Keratinocyte (primary cell): ENCODE results near the gene CLRN2. TPM values are rescaled to one million over a fixed set of nuclear protein-coding genes. Genes with fewer than 3 reads are reported as not detected.

Source experiments
- DNase-seq: peaks from one replicate; pipeline ENCODE4 v3.0.0-alpha.2; 2011; ENCODE audit warnings: low read depth, missing footprints, low spot score
- FAIRE-seq: peaks from 2 replicates; lab custom pipeline; 2011; peaks lifted over from hg19 to GRCh38; lab: Jason Lieb, UNC
- H2AFZ ChIP-seq: 2 replicates; pipeline ENCODE4 v1.6.0; 2012; ENCODE audit warnings: low read length, control low read depth, inconsistent platforms; ENCODE audit not compliant: control insufficient read depth
- H3K27ac ChIP-seq: 2 replicates; pipeline ENCODE4 v1.5.1; 2011; ENCODE audit warnings: low read length; ENCODE audit not compliant: control insufficient read depth, insufficient read depth
- H3K27me3 ChIP-seq: 3 replicates; pipeline ENCODE4 v1.6.0; 2011; ENCODE audit warnings: low read length; ENCODE audit not compliant: control insufficient read depth, insufficient read depth; ENCODE audit errors: extremely low read depth
- H3K36me3 ChIP-seq, 2 experiments: 2 replicates in 1 of 2; 3 replicates in 1 of 2; pipeline ENCODE4 v1.5.1; 2011; ENCODE audit warnings: low read length in 2 of 2, mild to moderate bottlenecking in 1 of 2; ENCODE audit not compliant: control insufficient read depth in 2 of 2, insufficient read depth in 2 of 2; ENCODE audit errors: extremely low read depth in 1 of 2
- H3K4me1 ChIP-seq: 3 replicates; pipeline ENCODE4 v1.5.1; 2011; ENCODE audit warnings: low read length; ENCODE audit not compliant: control insufficient read depth, insufficient read depth; ENCODE audit errors: extremely low read depth
- H3K4me2 ChIP-seq: 3 replicates; pipeline ENCODE4 v1.6.0; 2011; ENCODE audit warnings: low read depth, low read length; ENCODE audit not compliant: control insufficient read depth, insufficient read depth; ENCODE audit errors: extremely low read depth
- H3K4me3 ChIP-seq, 3 experiments: fragments of 200-600 bp in 1 of 3; sonication (generic) in 1 of 3; 2 replicates in 2 of 3; 3 replicates in 1 of 3; pipeline ENCODE4 v1.5.1; 2011 to 2016; ENCODE audit warnings: low read length in 3 of 3, mild to moderate bottlenecking in 3 of 3, control low read depth in 2 of 3, inconsistent platforms in 1 of 3, low read depth in 1 of 3, mixed read lengths in 1 of 3, mixed run types in 1 of 3, moderate library complexity in 1 of 3; ENCODE audit not compliant: control insufficient read depth in 2 of 3, insufficient read depth in 2 of 3; ENCODE audit errors: extremely low read depth in 1 of 3
- H3K79me2 ChIP-seq: 2 replicates; pipeline ENCODE4 v1.6.0; 2012; ENCODE audit warnings: low read length; ENCODE audit not compliant: control insufficient read depth, insufficient read depth
- H3K9ac ChIP-seq: 3 replicates; pipeline ENCODE4 v1.6.0; 2011; ENCODE audit warnings: low read length; ENCODE audit not compliant: control insufficient read depth, insufficient read depth; ENCODE audit errors: extremely low read depth
- H3K9me1 ChIP-seq: 3 replicates; pipeline ENCODE4 v1.6.0; 2011; ENCODE audit warnings: low read length; ENCODE audit not compliant: control insufficient read depth, insufficient read depth; ENCODE audit errors: extremely low read depth
- H3K9me3 ChIP-seq: 2 replicates; pipeline ENCODE4 v1.5.1; 2012; ENCODE audit warnings: low read depth, low read length; ENCODE audit not compliant: control insufficient read depth
- H4K20me1 ChIP-seq: 3 replicates; pipeline ENCODE4 v1.6.0; 2011; ENCODE audit warnings: low read length; ENCODE audit not compliant: control insufficient read depth, insufficient read depth; ENCODE audit errors: extremely low read depth
- CTCF ChIP-seq, 3 experiments: IDR thresholded peaks in 1 of 3; conservative IDR thresholded peaks in 1 of 3; optimal IDR thresholded peaks in 1 of 3; 2 replicates in 2 of 3; 3 replicates in 1 of 3; pipeline versions ENCODE3 to v1.5.1; 2011; ENCODE audit warnings: low read length in 3 of 3, mild to moderate bottlenecking in 3 of 3, moderate library complexity in 2 of 3, control low read depth in 1 of 3, inconsistent platforms in 1 of 3; ENCODE audit not compliant: insufficient read depth in 2 of 3; ENCODE audit errors: extremely low read depth in 1 of 3
- EZH2 ChIP-seq: IDR thresholded peaks from one replicate; pipeline ENCODE4 v1.6.1; 2012; ENCODE audit warnings: inconsistent platforms, mild to moderate bottlenecking, low read length, moderate library complexity
- dilution Hi-C: fragments of 300-500 bp; cut with MboI; formaldehyde crosslinking; loops from one replicate; pipeline ENCODE4 v1.7.0; 2020; ENCODE audit warnings: low sequenced_read_pairs; ENCODE audit not compliant: extremely low pct_ligation_motif_present
- polyA plus RNA-seq, 5 experiments: library from polyadenylated mRNA; depleted of rRNA in 3 of 5; stranded (reverse) in 3 of 5; stranded (forward) in 1 of 5; unstranded in 1 of 5; fragments of >200 nt; gene quantifications; 1 replicate in 1 of 5; 2 replicates in 3 of 5; 3 replicates in 1 of 5; pipeline versions ENCODE4 v1.2.1 to v1.2.3, GENCODE V29; 2011 to 2012; ENCODE audit warnings: missing spikeins in 2 of 5, low read depth in 1 of 5, low replicate concordance in 1 of 5

Gene CLRN2
- polyA plus RNA-seq, 1 donor (not counting 4 experiments of a cell fraction or from before 2014, with no cell fraction given): not detected

GRCh38 chr4:17489721-17490120 lies 25.2 kb upstream of the CLRN2 start:
- H3K9ac ChIP-seq: no peak overlapping the region
- peaks cover 8% of the 10 kb centered on the region for H3K4me1 ChIP-seq
- H4K20me1 ChIP-seq: no peaks in the 10 kb centered on the region
- H3K9me1 ChIP-seq: no peaks in the 10 kb centered on the region
- H3K9me3 ChIP-seq: no peaks in the 10 kb centered on the region
- TF ChIP-seq CTCF (optimal IDR thresholded peaks at IDR 0.05 in 1 of 3, IDR thresholded peaks at IDR 0.05 in 1 of 3, conservative IDR thresholded peaks at IDR 0.05 in 1 of 3; ENCODE audit: extremely low read depth in 1 of 3, insufficient read depth in 2 of 3, low read length in 3 of 3) (no peak), EZH2 (no peak)
- no peak for DNase-seq
- no peaks in the 10 kb centered on the region for H3K27me3 ChIP-seq
- H3K27ac ChIP-seq: no peak overlapping the region
- peaks cover 18 to 50% of the 10 kb centered on the region in 2 experiments for H3K36me3 ChIP-seq
- FAIRE-seq: no peak
- no peak overlapping the region for H3K4me3 ChIP-seq
- H2AFZ ChIP-seq: no peak overlapping the region
- peaks cover 9% of the 10 kb centered on the region for H3K79me2 ChIP-seq
- H3K4me2 ChIP-seq: no peak overlapping the region
- dilution Hi-C loops: no loop called here

DNA sequence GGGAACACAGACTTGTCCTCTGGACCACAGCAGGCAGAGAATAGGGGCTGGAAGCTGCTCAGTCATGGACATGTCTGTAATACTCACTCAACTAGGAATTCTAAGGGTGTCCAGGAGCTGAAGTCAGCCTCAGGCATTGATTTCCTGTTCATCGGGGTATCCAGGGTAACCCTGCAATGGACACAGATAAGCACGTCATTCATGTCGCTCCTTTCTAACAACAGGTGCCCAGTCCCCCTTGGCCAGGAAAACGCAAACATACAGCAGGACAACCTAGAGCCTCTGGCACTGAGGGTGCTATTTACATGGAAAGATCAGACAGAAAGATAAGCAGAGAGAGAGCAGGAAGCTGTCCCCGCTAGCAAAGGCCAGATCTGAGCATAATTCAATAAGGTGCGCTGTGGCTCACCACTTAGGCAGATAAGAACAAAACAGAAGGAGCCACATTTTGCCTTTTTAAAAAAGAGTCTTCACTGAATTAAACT lies 24.3 kb upstream of the CLRN2 start:
- Histone ChIP-seq H3K9ac (no peak overlapping the region), H3K27me3 (no peaks in the 10 kb centered on the region), H4K20me1 (no peaks in the 10 kb centered on the region), H2AFZ (no peak overlapping the region), H3K4me1 (peaks cover 8% of the 10 kb centered on the region), H3K79me2 (peaks cover 9% of the 10 kb centered on the region), H3K36me3 (peaks cover 18 to 58% of the 10 kb centered on the region in 2 experiments), H3K9me3 (no peaks in the 10 kb centered on the region), H3K27ac (no peak overlapping the region), H3K4me3 (no peak overlapping the region), H3K9me1 (no peaks in the 10 kb centered on the region), H3K4me2 (no peak overlapping the region)
- TF ChIP-seq CTCF (optimal IDR thresholded peaks at IDR 0.05 in 1 of 3, IDR thresholded peaks at IDR 0.05 in 1 of 3, conservative IDR thresholded peaks at IDR 0.05 in 1 of 3; ENCODE audit: extremely low read depth in 1 of 3, insufficient read depth in 2 of 3, low read length in 3 of 3) (no peak), EZH2 (no peak)
- DNase-seq (no peak), FAIRE-seq (no peak)
- dilution Hi-C loops: no loop called here
